ENCODE results near the gene FBXW4. TPM values are rescaled to one million over a fixed set of nuclear protein-coding genes. Genes with fewer than 3 reads are reported as not detected.

Gene FBXW4
- total and polyA plus RNA-seq, 12 donors = 34.4 to 81.7 (median 58.0) TPM

GRCh38 chr10:101658975-101659374, 36.0 kb downstream of the FBXW4 start:
- H3K4me3 ChIP-seq = no peak overlapping the region
- no peak for DNase-seq
- H3K4me1 ChIP-seq (replicated peaks in 1 of 2) = no peaks in the 10 kb centered on the region
- TF ChIP-seq POLR2A (IDR thresholded peaks at IDR 0.05) (no peak), CTCF (IDR thresholded peaks at IDR 0.05) (no peak)
- WGBS, 4 donors = 61 to 100% (median 75%) methylated on average over 1 to 5 of the region's 5 CpGs
- H3K9me3 ChIP-seq (replicated peaks in 1 of 3) = no peaks in the 10 kb centered on the region
- no peak overlapping the region for H3K27ac ChIP-seq
- H3K36me3 ChIP-seq (replicated peaks in 1 of 2) = peaks cover 0 to 43% of the 10 kb centered on the region in 2 donors
- no peaks in the 10 kb centered on the region for H3K27me3 ChIP-seq
- intact Hi-C loops (cut with DNase I) = no loop called here

- Histone ChIP-seq H3K27ac (no peak overlapping the region), H3K36me3 (replicated peaks in 1 of 2) (peaks cover 0 to 29% of the 10 kb centered on the region in 2 donors), H3K4me1 (replicated peaks in 1 of 2) (no peaks in the 10 kb centered on the region), H3K9me3 (replicated peaks in 1 of 3) (no peaks in the 10 kb centered on the region), H3K4me3 (no peak overlapping the region), H3K27me3 (no peaks in the 10 kb centered on the region)
- no peak for DNase-seq
- TF ChIP-seq POLR2A (IDR thresholded peaks at IDR 0.05) (no peak), CTCF (IDR thresholded peaks at IDR 0.05) (no peak)
- intact Hi-C loops (cut with DNase I) = no loop called here
- 92 to 100% (median 97%) methylated on average over 2 of the region's 2 CpGs for WGBS, 4 donors
Measured at GRCh38 chr10:101656890-101657289, 38.1 kb downstream of the FBXW4 start.

GRCh38 chr10:101655570-101655969, 39.4 kb downstream of the FBXW4 start:
- Histone ChIP-seq H3K4me1 (replicated peaks in 1 of 2) (no peaks in the 10 kb centered on the region), H3K4me3 (no peak overlapping the region), H3K27ac (no peak overlapping the region), H3K27me3 (no peaks in the 10 kb centered on the region), H3K9me3 (replicated peaks in 1 of 3) (no peaks in the 10 kb centered on the region), H3K36me3 (replicated peaks in 1 of 2) (peaks cover 0 to 22% of the 10 kb centered on the region in 2 donors)
- intact Hi-C loops (cut with DNase I) = no loop called here
- no peak for TF ChIP-seq CTCF (IDR thresholded peaks at IDR 0.05)
- no peak for TF ChIP-seq POLR2A (IDR thresholded peaks at IDR 0.05)
- peak in 4 of 7 donors; percentile 16 to 40 (median 26) for DNase-seq
- 56 to 66% (median 60%) methylated on average over 6 of the region's 6 CpGs for WGBS, 4 donors

GRCh38 chr10:101653536-101653935, 41.4 kb downstream of the FBXW4 start:
- TF ChIP-seq POLR2A (IDR thresholded peaks at IDR 0.05) = no peak
- no peak for TF ChIP-seq CTCF (IDR thresholded peaks at IDR 0.05)
- no peaks in the 10 kb centered on the region for H3K27me3 ChIP-seq
- WGBS, 4 donors = 87 to 96% (median 93%) methylated on average over 8 of the region's 8 CpGs
- no peaks in the 10 kb centered on the region for H3K9me3 ChIP-seq (replicated peaks in 1 of 3)
- peaks cover 0 to 12% of the 10 kb centered on the region in 2 donors for H3K36me3 ChIP-seq (replicated peaks in 1 of 2)
- H3K4me1 ChIP-seq (replicated peaks in 1 of 2) = no peaks in the 10 kb centered on the region
- no peak for DNase-seq
- intact Hi-C loops (cut with DNase I) = no loop called here
- no peak overlapping the region for H3K4me3 ChIP-seq
- H3K27ac ChIP-seq = no peak overlapping the region
